Naive thymus-derived CD4-positive, alpha-beta T cell (primary cell): ENCODE measurements around the gene KCNN3. TPM values are rescaled to one million over a fixed set of nuclear protein-coding genes. Genes with fewer than 3 reads are reported as not detected.

Source experiments
- ATAC-seq: fragments of 150-1000 bp; cut with Tn5 transposase; 2 replicates; pipeline ENCODE4 v1.10.0; 2021; ENCODE audit warnings: mild to moderate bottlenecking, moderate library complexity
- CTCF ChIA-PET: fragments of 350-600 bp; sonication (Branson Sonifier 250); formaldehyde crosslinking; loops from one replicate; lab custom pipeline; 2021; ENCODE audit warnings: antibody characterized with exemption; lab: Charles Lee
- POLR2A ChIA-PET: fragments of 350-600 bp; sonication (Branson Sonifier 250); formaldehyde crosslinking; loops from one replicate; lab custom pipeline; 2021; ENCODE audit warnings: antibody characterized with exemption, inconsistent platforms; lab: Charles Lee
- DNase-seq, 9 donors: peaks; one replicate each; pipeline versions ENCODE4 v3.0.0 to v3.0.0-alpha.2; 2020 to 2022; ENCODE audit warnings: mixed read lengths in 1 of 9
- H3K27ac ChIP-seq: one replicate; pipeline ENCODE4 v1.7.0; 2013; ENCODE audit warnings: mild to moderate bottlenecking, low read depth, low read length, moderate library complexity
- H3K27me3 ChIP-seq, 2 donors: one replicate each; pipeline ENCODE4 v1.7.0; 2013; ENCODE audit warnings: low read length in 2 of 2, mild to moderate bottlenecking in 2 of 2, moderate library complexity in 2 of 2; ENCODE audit not compliant: control insufficient read depth in 2 of 2, insufficient read depth in 2 of 2
- H3K36me3 ChIP-seq, 3 experiments: 1 replicate in 2 of 3; 2 replicates in 1 of 3; pipeline ENCODE4 v1.7.0; 2013; ENCODE audit warnings: low read length in 3 of 3, mild to moderate bottlenecking in 3 of 3, moderate library complexity in 1 of 3; ENCODE audit not compliant: insufficient read depth in 3 of 3, control insufficient read depth in 2 of 3
- H3K4me1 ChIP-seq, 2 donors: one replicate each; pipeline ENCODE4 v1.7.0; 2013; ENCODE audit warnings: low read length in 2 of 2, mild to moderate bottlenecking in 2 of 2, moderate library complexity in 1 of 2; ENCODE audit not compliant: control insufficient read depth in 2 of 2, insufficient read depth in 2 of 2
- H3K4me3 ChIP-seq: 2 replicates; pipeline ENCODE4 v1.7.0; 2013; ENCODE audit warnings: mild to moderate bottlenecking, low read length
- H3K9me3 ChIP-seq, 3 experiments: 1 replicate in 2 of 3; 2 replicates in 1 of 3; pipeline ENCODE4 v1.7.0; 2013; ENCODE audit warnings: low read length in 3 of 3; ENCODE audit not compliant: control insufficient read depth in 2 of 3
- H3K27ac Mint-ChIP-seq, 9 donors: one replicate each; pipeline ENCODE4 v1.8.0; 2020 to 2022; ENCODE audit warnings: mixed read lengths in 9 of 9, mild to moderate bottlenecking in 8 of 9, moderate library complexity in 5 of 9, inconsistent platforms in 2 of 9
- H3K27me3 Mint-ChIP-seq, 5 donors: one replicate each; pipeline ENCODE4 v1.8.0; 2021 to 2022; ENCODE audit warnings: mixed read lengths in 5 of 5, mild to moderate bottlenecking in 1 of 5
- H3K36me3 Mint-ChIP-seq, 5 donors: one replicate each; pipeline ENCODE4 v1.8.0; 2020 to 2022; ENCODE audit warnings: mixed read lengths in 5 of 5, mild to moderate bottlenecking in 3 of 5, inconsistent platforms in 1 of 5
- H3K4me1 Mint-ChIP-seq, 7 donors: one replicate each; pipeline ENCODE4 v1.8.0; 2020 to 2022; ENCODE audit warnings: mixed read lengths in 7 of 7, mild to moderate bottlenecking in 3 of 7, inconsistent platforms in 1 of 7
- H3K4me3 Mint-ChIP-seq, 10 donors: one replicate each; pipeline ENCODE4 v1.8.0; 2020 to 2022; ENCODE audit warnings: mild to moderate bottlenecking in 10 of 10, mixed read lengths in 10 of 10, moderate library complexity in 6 of 10, inconsistent platforms in 2 of 10
- H3K9me3 Mint-ChIP-seq, 11 donors: one replicate each; pipeline ENCODE4 v1.8.0; 2020 to 2022; ENCODE audit warnings: mixed read lengths in 11 of 11, mild to moderate bottlenecking in 4 of 11, inconsistent platforms in 1 of 11, moderate library complexity in 1 of 11
- intact Hi-C, 2 donors: fragments of 100-400 bp; cut with micrococcal nuclease; formaldehyde crosslinking; loops; one replicate each; pipeline ENCODE4 v1.15.1; 2023
- polyA plus RNA-seq, 2 donors: library from polyadenylated mRNA; unstranded; fragments of 300-500 nt; fragmentation: Illumina TruSeq; gene quantifications; one replicate each; pipeline ENCODE4 v1.2.3, GENCODE V29; 2021
- total RNA-seq, 6 experiments: library from RNA in 5 of 6; stranded (reverse) in 5 of 6; gene quantifications; 1 replicate in 5 of 6; 2 replicates in 1 of 6; pipeline ENCODE4 v1.2.3 and lab custom pipeline; 2021 to 2026

KCNN3 gene
- total and polyA plus RNA-seq, 7 experiments from 2014 or later: 0.05 to 0.29 (median 0.15) TPM; not detected in 3

DNA sequence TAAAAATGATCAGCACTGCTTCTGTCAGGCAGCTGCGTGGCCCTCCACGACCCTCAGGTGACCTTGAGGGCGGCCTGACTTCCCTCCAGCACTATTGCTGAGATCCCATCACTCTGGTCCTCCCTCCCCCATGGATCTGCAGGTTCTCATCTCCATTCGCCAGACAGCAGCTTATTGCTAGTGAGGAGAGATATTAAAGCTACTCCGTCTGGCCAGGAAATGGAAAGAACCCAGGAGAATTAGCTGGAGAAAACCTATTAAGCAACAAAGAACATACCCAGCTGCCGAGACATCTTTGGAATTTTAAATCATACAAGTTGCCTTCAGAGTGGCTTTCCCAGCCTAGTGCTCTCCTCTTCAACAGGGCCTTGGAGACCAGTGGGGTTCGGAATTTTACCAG lies 25.7 kb upstream of the KCNN3 start:
- no peaks in the 10 kb centered on the region for H3K36me3 ChIP-seq
- no peak overlapping the region for H3K27ac Mint-ChIP-seq
- H3K27ac ChIP-seq: no peak overlapping the region
- H3K4me3 ChIP-seq: no peak overlapping the region
- ChIA-PET CTCF (interaction anchor here (0.7 kb wide), 1 partner anchor 20 kb away, joined by 4 read pairs; no protein-coding TSS in a partner anchor), POLR2A (no interaction called here)
- H3K4me3 Mint-ChIP-seq: no peak overlapping the region
- H3K27me3 ChIP-seq: no peaks in the 10 kb centered on the region
- peaks cover 0 to 22% (median 3%) of the 10 kb centered on the region in 5 donors for H3K27me3 Mint-ChIP-seq
- intact Hi-C loops: no loop called here
- peaks cover 0 to 11% (median 5%) of the 10 kb centered on the region in 7 donors for H3K4me1 Mint-ChIP-seq
- no peaks in the 10 kb centered on the region for H3K9me3 Mint-ChIP-seq
- DNase-seq (no peak), ATAC-seq (no peak)
- H3K36me3 Mint-ChIP-seq: peaks cover 0 to 3% (median 0%) of the 10 kb centered on the region in 5 donors
- H3K4me1 ChIP-seq: no peaks in the 10 kb centered on the region
- H3K9me3 ChIP-seq: no peaks in the 10 kb centered on the region

DNA sequence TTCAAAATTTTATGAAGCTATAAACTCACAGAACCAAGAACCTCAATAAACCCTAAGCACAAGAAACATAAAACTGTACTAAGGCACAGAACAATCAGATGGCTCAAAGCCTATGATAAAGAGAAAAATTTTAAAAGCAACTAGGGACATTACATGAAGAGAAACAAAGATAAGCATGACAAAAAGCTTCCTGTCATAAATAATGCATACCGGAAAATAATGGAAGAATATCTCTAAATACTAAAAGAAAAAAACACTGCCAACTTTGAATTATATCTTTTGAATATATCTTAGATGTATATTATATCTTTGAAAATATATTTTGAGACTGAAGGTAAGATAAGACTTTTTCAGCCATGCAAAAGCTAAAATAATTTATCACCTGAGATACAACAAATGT lies 21.4 kb upstream of the KCNN3 start:
- ChIA-PET POLR2A (no interaction called here), CTCF (interaction anchor here (0.8 to 1.4 kb wide), 2 partner anchors 10 to 15 kb away, joined by 3 to 4 read pairs; no protein-coding TSS in a partner anchor)
- Mint-ChIP-seq H3K9me3 (no peaks in the 10 kb centered on the region), H3K4me1 (peaks cover 0 to 11% (median 5%) of the 10 kb centered on the region in 7 donors), H3K4me3 (no peak overlapping the region), H3K27ac (no peak overlapping the region), H3K27me3 (peaks cover 0 to 22% (median 0%) of the 10 kb centered on the region in 5 donors), H3K36me3 (no peaks in the 10 kb centered on the region)
- H3K4me1 ChIP-seq: no peaks in the 10 kb centered on the region
- H3K27me3 ChIP-seq: no peaks in the 10 kb centered on the region
- no peak for DNase-seq
- no peaks in the 10 kb centered on the region for H3K36me3 ChIP-seq
- intact Hi-C loops: no loop called here
- no peak overlapping the region for H3K27ac ChIP-seq
- ATAC-seq: no peak
- no peaks in the 10 kb centered on the region for H3K9me3 ChIP-seq
- no peak overlapping the region for H3K4me3 ChIP-seq

DNA sequence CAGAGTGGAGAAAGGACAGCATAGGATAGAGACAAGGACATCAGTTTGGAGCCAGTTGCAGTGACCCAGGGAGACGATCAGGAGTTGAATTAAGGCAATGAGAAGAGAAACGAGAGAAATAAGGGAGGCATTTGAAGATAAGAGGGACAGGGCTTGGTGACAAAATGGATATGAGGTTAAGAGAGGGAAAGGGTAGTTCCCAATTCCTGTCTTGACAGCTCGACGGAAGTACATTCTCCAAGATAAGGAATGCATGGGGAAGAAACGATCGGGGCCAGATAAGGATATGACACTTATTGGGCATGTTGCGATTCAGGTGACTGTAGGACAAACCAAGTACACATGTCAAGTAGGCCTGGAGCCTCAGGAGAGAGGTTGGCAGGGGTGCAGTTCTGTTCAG lies 18.7 kb upstream of the KCNN3 start:
- Histone ChIP-seq H3K27me3 (no peaks in the 10 kb centered on the region), H3K36me3 (no peaks in the 10 kb centered on the region), H3K9me3 (no peaks in the 10 kb centered on the region), H3K4me3 (no peak overlapping the region), H3K4me1 (no peaks in the 10 kb centered on the region), H3K27ac (no peak overlapping the region)
- ChIA-PET CTCF (interaction anchor here (0.6 kb wide), 1 partner anchor 224 kb away, joined by 5 read pairs; no protein-coding TSS in a partner anchor), POLR2A (no interaction called here)
- DNase-seq (no peak), ATAC-seq (no peak)
- Mint-ChIP-seq H3K4me3 (no peak overlapping the region), H3K9me3 (no peaks in the 10 kb centered on the region), H3K27ac (peak overlapping the region in 1 of 9 donors; percentile 8), H3K36me3 (no peaks in the 10 kb centered on the region), H3K4me1 (peaks cover 0 to 18% (median 5%) of the 10 kb centered on the region in 7 donors), H3K27me3 (peaks cover 0 to 10% (median 0%) of the 10 kb centered on the region in 5 donors)
- intact Hi-C loops: no loop called here

DNA sequence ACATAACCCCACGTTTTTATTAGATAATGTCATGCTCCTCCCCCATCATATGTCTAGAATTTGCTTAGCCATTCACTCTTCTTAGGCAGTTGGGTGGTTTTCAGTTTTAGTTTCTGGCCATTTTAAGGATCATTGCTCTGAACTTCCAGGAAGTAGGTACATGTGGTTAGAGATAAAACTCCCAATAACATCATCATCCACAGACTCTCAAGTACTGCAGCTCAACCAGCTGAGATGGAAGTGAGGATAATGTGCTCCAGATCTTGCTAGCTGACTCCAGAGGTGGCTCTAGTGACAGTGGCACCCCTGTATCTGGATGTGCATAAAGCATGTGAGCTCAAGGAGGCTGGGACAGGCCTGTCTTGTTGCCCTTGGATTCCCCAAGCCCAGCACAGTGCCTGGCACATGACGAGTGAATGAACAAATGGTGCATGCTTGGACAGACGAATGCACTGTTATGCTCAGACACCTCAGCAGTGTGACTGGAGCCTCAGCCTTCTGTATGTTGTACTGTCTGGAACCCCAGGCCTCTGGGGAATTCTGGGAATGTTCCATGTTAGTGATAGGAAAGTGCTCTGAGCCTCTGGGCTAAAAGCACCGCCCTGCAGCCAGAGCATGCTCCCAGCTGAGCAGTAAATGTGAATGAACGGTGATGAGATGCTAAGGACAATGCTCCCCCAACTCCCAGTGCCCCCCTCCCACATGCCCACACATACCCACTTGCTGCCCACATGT lies 16.4 kb upstream of the KCNN3 start:
- CTCF ChIA-PET: no interaction called here
- Histone ChIP-seq H3K9me3 (no peaks in the 10 kb centered on the region), H3K4me3 (no peak overlapping the region), H3K36me3 (no peaks in the 10 kb centered on the region), H3K27me3 (no peaks in the 10 kb centered on the region), H3K4me1 (no peaks in the 10 kb centered on the region), H3K27ac (no peak overlapping the region)
- DNase-seq: no peak
- no peak for ATAC-seq
- Mint-ChIP-seq H3K27ac (peak overlapping the region in 1 of 9 donors; percentile 15), H3K36me3 (no peaks in the 10 kb centered on the region), H3K4me1 (peaks cover 0 to 18% (median 3%) of the 10 kb centered on the region in 7 donors), H3K4me3 (peak overlapping the region in 1 of 10 donors; percentile 33), H3K27me3 (peaks cover 0 to 4% (median 0%) of the 10 kb centered on the region in 5 donors), H3K9me3 (no peaks in the 10 kb centered on the region)
- POLR2A ChIA-PET: no interaction called here
- intact Hi-C loops: no loop called here

DNA sequence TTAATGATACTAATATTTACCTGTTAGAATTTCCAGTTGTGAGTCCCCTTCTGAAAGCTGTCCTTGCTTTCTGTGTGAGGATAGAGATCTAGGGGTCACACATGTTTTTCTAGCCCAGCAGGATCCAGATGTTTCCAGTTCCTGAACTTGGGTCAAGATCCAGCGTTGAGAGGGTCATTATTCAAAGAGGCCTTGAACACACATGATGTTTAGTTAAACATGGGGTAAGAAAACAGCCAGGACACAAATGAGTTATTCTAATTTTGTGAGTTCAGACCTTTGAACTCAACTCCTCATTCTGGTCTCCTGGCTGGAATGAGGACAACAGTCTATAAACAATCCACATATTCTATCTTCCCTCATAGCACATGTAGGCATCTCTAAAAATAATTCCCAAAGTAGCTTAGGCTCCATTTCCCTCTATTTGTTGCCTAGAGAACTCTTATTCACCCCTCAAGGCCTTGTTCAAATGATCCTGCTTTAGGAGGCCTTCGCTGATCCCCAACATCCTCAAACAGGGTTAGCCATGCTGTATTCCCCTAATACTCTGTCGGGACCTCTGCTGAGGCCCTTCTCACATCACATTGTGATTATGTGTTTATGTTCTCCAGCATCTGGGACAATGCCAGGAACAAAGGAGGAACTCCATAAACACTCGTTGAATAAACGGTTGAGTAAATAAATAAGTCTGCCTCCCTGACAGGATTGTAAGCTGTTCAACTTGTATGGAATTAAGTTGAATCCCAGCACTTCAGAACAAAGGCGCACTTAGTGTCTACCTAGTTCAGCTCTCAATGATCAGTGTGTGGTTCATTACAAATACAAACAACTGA lies 15.0 kb upstream of the KCNN3 start:
- no peaks in the 10 kb centered on the region for H3K9me3 ChIP-seq
- H3K4me3 ChIP-seq: no peak overlapping the region
- H3K27me3 Mint-ChIP-seq: peaks cover 0 to 4% (median 0%) of the 10 kb centered on the region in 5 donors
- ATAC-seq (no peak), DNase-seq (no peak)
- H3K36me3 Mint-ChIP-seq: no peaks in the 10 kb centered on the region
- peaks cover 0 to 18% (median 0%) of the 10 kb centered on the region in 7 donors for H3K4me1 Mint-ChIP-seq
- H3K36me3 ChIP-seq: no peaks in the 10 kb centered on the region
- H3K27ac ChIP-seq: no peak overlapping the region
- H3K27me3 ChIP-seq: no peaks in the 10 kb centered on the region
- H3K4me3 Mint-ChIP-seq: no peak overlapping the region
- intact Hi-C loops: no loop called here
- H3K9me3 Mint-ChIP-seq: no peaks in the 10 kb centered on the region
- peak overlapping the region in 2 of 9 donors; percentile 21 to 23 for H3K27ac Mint-ChIP-seq
- ChIA-PET CTCF (no interaction called here), POLR2A (interaction anchor here (0.6 to 0.9 kb wide), 2 partner anchors 16 to 122 kb away, joined by 3 read pairs; no protein-coding TSS in a partner anchor)
- no peaks in the 10 kb centered on the region for H3K4me1 ChIP-seq

DNA sequence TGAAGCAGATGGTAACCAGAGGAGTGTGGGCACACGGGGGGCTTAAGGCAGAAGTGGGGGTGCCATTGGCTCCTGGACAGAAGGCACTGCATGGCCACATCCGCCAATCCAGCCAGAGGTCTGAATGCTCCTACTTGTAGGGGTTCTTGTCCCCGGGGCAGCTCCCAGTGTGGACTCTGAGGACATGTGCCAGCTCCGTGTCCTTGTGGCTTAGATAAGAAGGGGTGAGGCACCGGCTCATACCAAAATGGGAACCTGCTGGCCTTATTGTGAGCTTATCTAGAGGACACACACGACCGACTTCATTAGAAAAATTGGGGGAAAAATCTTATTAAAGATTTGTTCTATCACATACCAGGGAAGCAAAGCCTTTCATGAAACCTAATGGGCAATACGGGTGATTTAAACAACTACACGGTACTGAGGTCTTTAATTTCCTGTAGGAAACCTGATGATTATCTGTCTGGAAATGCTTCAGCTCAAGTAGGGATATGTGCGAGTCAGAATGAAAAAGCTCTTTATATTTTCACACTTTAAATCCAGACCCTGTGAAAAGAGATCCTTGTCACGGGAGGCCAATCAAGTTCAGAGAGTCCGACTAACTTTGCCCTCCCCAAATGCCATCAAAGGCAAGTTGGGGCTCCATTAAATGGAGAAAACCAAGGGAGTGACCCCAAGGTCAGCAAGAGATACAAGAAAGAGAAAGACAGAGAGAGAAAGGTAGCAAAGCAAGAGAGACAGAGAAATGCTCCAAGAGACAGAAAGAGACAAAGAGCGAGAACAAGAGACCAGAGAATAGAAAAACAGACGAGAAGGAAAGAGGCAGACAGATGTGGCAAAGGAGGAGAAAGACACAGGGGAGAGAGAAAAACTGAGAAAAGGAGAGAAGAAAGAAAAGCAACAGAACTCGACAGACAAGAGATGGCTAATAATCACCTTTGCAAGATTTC lies 14.1 kb upstream of the KCNN3 start:
- Mint-ChIP-seq H3K4me3 (no peak overlapping the region), H3K9me3 (no peaks in the 10 kb centered on the region), H3K27ac (no peak overlapping the region), H3K36me3 (no peaks in the 10 kb centered on the region), H3K27me3 (peaks cover 0 to 4% (median 0%) of the 10 kb centered on the region in 5 donors), H3K4me1 (peaks cover 0 to 18% (median 0%) of the 10 kb centered on the region in 7 donors)
- Histone ChIP-seq H3K27me3 (no peaks in the 10 kb centered on the region), H3K36me3 (no peaks in the 10 kb centered on the region), H3K9me3 (no peaks in the 10 kb centered on the region), H3K4me1 (no peaks in the 10 kb centered on the region), H3K27ac (no peak overlapping the region), H3K4me3 (no peak overlapping the region)
- CTCF ChIA-PET: interaction anchor here (0.7 kb wide), 1 partner anchor 218 kb away, joined by 3 read pairs; no protein-coding TSS in a partner anchor
- POLR2A ChIA-PET: interaction anchor here (0.9 kb wide), 1 partner anchor 122 kb away, joined by 3 read pairs; no protein-coding TSS in a partner anchor
- intact Hi-C loops: no loop called here
- no peak for DNase-seq
- no peak for ATAC-seq
